MM.1S (cell line): Measurements from ENCODE around the gene PTRH1.
"Not testable (repeated sequence)": the region's sequence is repeated elsewhere in the genome, so short reads cannot be mapped to it uniquely, and the experiment has no call there.

Source experiments
- DNase-seq: peaks from one replicate; pipeline ENCODE4 v3.0.0-alpha.2; 2015
- H2AFZ ChIP-seq: fragments of 300-600 bp; sonication (generic); 2 replicates; pipeline ENCODE4 v1.6.0; 2016; ENCODE audit warnings: antibody characterized with exemption, low read length
- H3F3A ChIP-seq: fragments of 300-600 bp; sonication (generic); 2 replicates; pipeline ENCODE4 v1.6.1; 2016; ENCODE audit warnings: mild to moderate bottlenecking, antibody characterized with exemption, low read length, moderate library complexity, mixed read lengths; ENCODE audit not compliant: insufficient read depth
- H3K27ac ChIP-seq: fragments of 300-600 bp; sonication (generic); 2 replicates; pipeline ENCODE4 v1.5.1; 2016; ENCODE audit warnings: mild to moderate bottlenecking, low read length
- H3K27me3 ChIP-seq: fragments of 300-600 bp; sonication (generic); replicated peaks from 2 replicates; pipeline ENCODE4 v1.6.0; 2016; ENCODE audit warnings: low read length; ENCODE audit not compliant: insufficient read depth
- H3K36me3 ChIP-seq: fragments of 300-600 bp; sonication (generic); replicated peaks from 2 replicates; pipeline ENCODE4 v1.6.1; 2016; ENCODE audit warnings: mild to moderate bottlenecking, low read length, mixed read lengths; ENCODE audit not compliant: insufficient read depth
- H3K4me1 ChIP-seq: fragments of 300-600 bp; sonication (generic); 2 replicates; pipeline ENCODE4 v1.6.1; 2016; ENCODE audit warnings: low read length, mixed read lengths
- H3K4me2 ChIP-seq: fragments of 300-600 bp; sonication (generic); 2 replicates; pipeline ENCODE4 v1.6.0; 2016; ENCODE audit warnings: low read depth, low read length
- H3K4me3 ChIP-seq: fragments of 300-600 bp; sonication (generic); 2 replicates; pipeline ENCODE4 v1.5.1; 2016; ENCODE audit warnings: low read length, mixed read lengths
- H3K79me2 ChIP-seq: fragments of 300-600 bp; sonication (generic); 2 replicates; pipeline ENCODE4 v1.6.1; 2016; ENCODE audit warnings: mixed run types, low read length, mixed read lengths
- H3K9ac ChIP-seq: fragments of 300-600 bp; sonication (generic); 2 replicates; pipeline ENCODE4 v1.6.1; 2016; ENCODE audit warnings: low read length, mixed read lengths
- H3K9me2 ChIP-seq: fragments of 300-600 bp; sonication (generic); replicated peaks from 2 replicates; pipeline ENCODE4 v1.6.1; 2016; ENCODE audit warnings: mild to moderate bottlenecking, low read length, mixed read lengths; ENCODE audit not compliant: insufficient read depth
- H3K9me3 ChIP-seq: fragments of 300-600 bp; sonication (generic); replicated peaks from 2 replicates; pipeline ENCODE4 v1.6.1; 2016; ENCODE audit warnings: mild to moderate bottlenecking, low read length, mixed read lengths; ENCODE audit not compliant: insufficient read depth
- H4K20me1 ChIP-seq: fragments of 300-600 bp; sonication (generic); 2 replicates; pipeline ENCODE4 v1.6.1; 2016; ENCODE audit warnings: mild to moderate bottlenecking, low read length, moderate library complexity, mixed read lengths; ENCODE audit not compliant: insufficient read depth
- CTCF ChIP-seq: fragments of 300-600 bp; sonication (generic); IDR thresholded peaks from 2 replicates; pipeline ENCODE4 v1.5.1; 2016; ENCODE audit warnings: antibody characterized with exemption, low read length, mixed read lengths
- EZH2 ChIP-seq: fragments of 300-600 bp; sonication (generic); optimal IDR thresholded peaks from 2 replicates; pipeline ENCODE3; 2017; ENCODE audit warnings: low read depth, mild to moderate bottlenecking, antibody characterized with exemption, low read length, mixed read lengths
- EZH2phosphoT487 ChIP-seq: fragments of 300-600 bp; sonication (generic); IDR thresholded peaks from 2 replicates; pipeline ENCODE4 v1.6.1; 2018; ENCODE audit warnings: antibody characterized with exemption, low read length

PTRH1 gene

GRCh38 chr9:127761491-127761956 is 46.1 kb upstream of the PTRH1 start:
- no peaks in the 10 kb centered on the region for H3K79me2 ChIP-seq
- TF ChIP-seq CTCF, result no peak
- TF ChIP-seq EZH2, result no peak
- no peak for TF ChIP-seq EZH2phosphoT487
- no peaks in the 10 kb centered on the region for H3K9me3 ChIP-seq
- no peaks in the 10 kb centered on the region for H3K36me3 ChIP-seq
- H4K20me1 ChIP-seq, result no peaks in the 10 kb centered on the region
- H3K4me2 ChIP-seq, result no peak overlapping the region
- no peaks in the 10 kb centered on the region for H3K4me1 ChIP-seq
- no peak overlapping the region for H3K27ac ChIP-seq
- H3K9me2 ChIP-seq, result no peaks in the 10 kb centered on the region
- no peak overlapping the region for H3K4me3 ChIP-seq
- H3F3A ChIP-seq, result no peaks in the 10 kb centered on the region
- H3K27me3 ChIP-seq, result no peaks in the 10 kb centered on the region
- H3K9ac ChIP-seq, result no peak overlapping the region
- no peak for DNase-seq
- H2AFZ ChIP-seq, result no peak overlapping the region

GRCh38 chr9:127761061-127761460 is 45.6 kb upstream of the PTRH1 start:
- Histone ChIP-seq H3K4me2 (no peak overlapping the region), H3K36me3 (no peaks in the 10 kb centered on the region), H2AFZ (no peak overlapping the region), H3F3A (no peaks in the 10 kb centered on the region), H3K9me2 (no peaks in the 10 kb centered on the region), H3K79me2 (no peaks in the 10 kb centered on the region), H3K9me3 (no peaks in the 10 kb centered on the region), H3K9ac (no peak overlapping the region), H3K27ac (no peak overlapping the region), H4K20me1 (no peaks in the 10 kb centered on the region), H3K4me1 (no peaks in the 10 kb centered on the region), H3K4me3 (no peak overlapping the region), H3K27me3 (no peaks in the 10 kb centered on the region)
- TF ChIP-seq EZH2phosphoT487 (no peak), EZH2 (no peak), CTCF (no peak)
- no peak for DNase-seq

GRCh38 chr9:127758843-127759242 is 43.4 kb upstream of the PTRH1 start:
- H3K4me3 ChIP-seq, result no peak overlapping the region
- no peaks in the 10 kb centered on the region for H3K79me2 ChIP-seq
- no peaks in the 10 kb centered on the region for H3K36me3 ChIP-seq
- no peak overlapping the region for H3K9ac ChIP-seq
- no peaks in the 10 kb centered on the region for H4K20me1 ChIP-seq
- no peaks in the 10 kb centered on the region for H3K9me2 ChIP-seq
- no peaks in the 10 kb centered on the region for H3K27me3 ChIP-seq
- no peak for DNase-seq
- H3F3A ChIP-seq, result no peaks in the 10 kb centered on the region
- no peak overlapping the region for H3K27ac ChIP-seq
- TF ChIP-seq EZH2phosphoT487 (no peak), CTCF (no peak), EZH2 (no peak)
- no peak overlapping the region for H3K4me2 ChIP-seq
- no peaks in the 10 kb centered on the region for H3K4me1 ChIP-seq
- no peaks in the 10 kb centered on the region for H3K9me3 ChIP-seq
- H2AFZ ChIP-seq, result no peak overlapping the region

- not testable (repeated sequence) for H3K4me1 ChIP-seq, H4K20me1 ChIP-seq, H3K27ac ChIP-seq, H3K9me2 ChIP-seq, H3K9me3 ChIP-seq, H3K27me3 ChIP-seq, H3K36me3 ChIP-seq, H3K79me2 ChIP-seq, H3K4me3 ChIP-seq, H2AFZ ChIP-seq, DNase-seq, H3K9ac ChIP-seq, H3F3A ChIP-seq, H3K4me2 ChIP-seq
These were observed 41.3 kb upstream of the PTRH1 start for GRCh38 chr9:127756776-127757175.
